ENCODE results near the gene NAALADL2.

Gene NAALADL2

DNA sequence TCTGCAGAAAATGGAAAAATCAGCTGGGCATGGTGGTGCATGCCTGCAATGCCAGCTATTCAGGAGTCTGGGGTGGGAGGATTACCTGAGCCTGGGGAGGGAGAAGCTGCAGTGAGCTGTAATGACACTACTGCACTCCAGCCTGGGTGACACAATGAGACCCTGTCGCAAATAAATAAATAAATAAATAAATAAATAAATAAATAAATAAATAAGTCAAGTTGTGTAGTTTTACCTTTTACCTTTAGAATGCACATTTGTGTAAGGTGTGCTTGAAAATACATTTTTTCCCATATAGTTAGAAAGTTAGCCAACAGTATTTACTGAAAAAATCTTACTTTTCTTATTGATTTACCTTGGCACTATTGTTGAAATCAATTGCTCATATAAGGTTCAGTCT is 515.6 kb downstream of the NAALADL2 start:
- Histone ChIP-seq H4K20me1 (ENCODE audit: low read depth, low read length) (no peaks in the 10 kb centered on the region), H3K79me2 (ENCODE audit: insufficient read depth, low read length) (no peaks in the 10 kb centered on the region), H3K9me2 (replicated peaks; ENCODE audit: insufficient read depth, low read length) (no peaks in the 10 kb centered on the region), H2AFZ (ENCODE audit: low read depth, low read length, severe bottlenecking) (no peak overlapping the region), H3K9me3 (ENCODE audit: insufficient read depth, low read length) (no peaks in the 10 kb centered on the region), H3K36me3 (ENCODE audit: low read length) (no peaks in the 10 kb centered on the region), H3K27me3 (ENCODE audit: low read length) (no peaks in the 10 kb centered on the region), H3K4me2 (ENCODE audit: low read depth, low read length, poor library complexity, severe bottlenecking) (no peak overlapping the region), H3K27ac (ENCODE audit: low read depth, low read length) (no peak overlapping the region), H3F3A (ENCODE audit: insufficient read depth) (no peaks in the 10 kb centered on the region), H3K9ac (ENCODE audit: low read length) (no peak overlapping the region), H3K4me3 (ENCODE audit: insufficient read depth, low read length, poor library complexity, severe bottlenecking) (no peak overlapping the region)
- TF ChIP-seq, protein P1, sequence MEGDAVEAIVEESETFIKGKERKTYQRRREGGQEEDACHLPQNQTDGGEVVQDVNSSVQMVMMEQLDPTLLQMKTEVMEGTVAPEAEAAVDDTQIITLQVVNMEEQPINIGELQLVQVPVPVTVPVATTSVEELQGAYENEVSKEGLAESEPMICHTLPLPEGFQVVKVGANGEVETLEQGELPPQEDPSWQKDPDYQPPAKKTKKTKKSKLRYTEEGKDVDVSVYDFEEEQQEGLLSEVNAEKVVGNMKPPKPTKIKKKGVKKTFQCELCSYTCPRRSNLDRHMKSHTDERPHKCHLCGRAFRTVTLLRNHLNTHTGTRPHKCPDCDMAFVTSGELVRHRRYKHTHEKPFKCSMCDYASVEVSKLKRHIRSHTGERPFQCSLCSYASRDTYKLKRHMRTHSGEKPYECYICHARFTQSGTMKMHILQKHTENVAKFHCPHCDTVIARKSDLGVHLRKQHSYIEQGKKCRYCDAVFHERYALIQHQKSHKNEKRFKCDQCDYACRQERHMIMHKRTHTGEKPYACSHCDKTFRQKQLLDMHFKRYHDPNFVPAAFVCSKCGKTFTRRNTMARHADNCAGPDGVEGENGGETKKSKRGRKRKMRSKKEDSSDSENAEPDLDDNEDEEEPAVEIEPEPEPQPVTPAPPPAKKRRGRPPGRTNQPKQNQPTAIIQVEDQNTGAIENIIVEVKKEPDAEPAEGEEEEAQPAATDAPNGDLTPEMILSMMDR (IDR thresholded peaks at IDR 0.05; ENCODE audit: insufficient read depth, low read length, poor library complexity, severe bottlenecking): no peak
- TF ChIP-seq EZH2phosphoT487 (conservative IDR thresholded peaks at IDR 0.05; ENCODE audit: low read length): no peak

- Histone ChIP-seq H3K36me3 (ENCODE audit: low read length) (no peaks in the 10 kb centered on the region), H3K27ac (ENCODE audit: low read depth, low read length) (no peak overlapping the region), H3K27me3 (ENCODE audit: low read length) (no peaks in the 10 kb centered on the region), H3K9me3 (ENCODE audit: insufficient read depth, low read length) (no peaks in the 10 kb centered on the region), H2AFZ (ENCODE audit: low read depth, low read length, severe bottlenecking) (no peak overlapping the region), H3K4me3 (ENCODE audit: insufficient read depth, low read length, poor library complexity, severe bottlenecking) (no peak overlapping the region), H3K79me2 (ENCODE audit: insufficient read depth, low read length) (no peaks in the 10 kb centered on the region), H3K4me2 (ENCODE audit: low read depth, low read length, poor library complexity, severe bottlenecking) (no peak overlapping the region), H3K9me2 (replicated peaks; ENCODE audit: insufficient read depth, low read length) (no peaks in the 10 kb centered on the region), H3F3A (ENCODE audit: insufficient read depth) (no peaks in the 10 kb centered on the region), H3K9ac (ENCODE audit: low read length) (no peak overlapping the region), H4K20me1 (ENCODE audit: low read depth, low read length) (no peaks in the 10 kb centered on the region)
- no peak for TF ChIP-seq EZH2phosphoT487 (conservative IDR thresholded peaks at IDR 0.05; ENCODE audit: low read length)
- TF ChIP-seq, protein P1 (IDR thresholded peaks at IDR 0.05; ENCODE audit: insufficient read depth, low read length, poor library complexity, severe bottlenecking): no peak
These were observed 519.2 kb downstream of the NAALADL2 start for GRCh38 chr3:175378348-175378747.

GRCh38 chr3:175381685-175382084 is 522.6 kb downstream of the NAALADL2 start:
- TF ChIP-seq, protein P1 (IDR thresholded peaks at IDR 0.05; ENCODE audit: insufficient read depth, low read length, poor library complexity, severe bottlenecking): no peak
- TF ChIP-seq EZH2phosphoT487 (conservative IDR thresholded peaks at IDR 0.05; ENCODE audit: low read length): no peak
- Histone ChIP-seq H3K4me2 (ENCODE audit: low read depth, low read length, poor library complexity, severe bottlenecking) (no peak overlapping the region), H3K36me3 (ENCODE audit: low read length) (no peaks in the 10 kb centered on the region), H4K20me1 (ENCODE audit: low read depth, low read length) (no peaks in the 10 kb centered on the region), H3F3A (ENCODE audit: insufficient read depth) (no peaks in the 10 kb centered on the region), H3K9me3 (ENCODE audit: insufficient read depth, low read length) (no peaks in the 10 kb centered on the region), H3K4me3 (ENCODE audit: insufficient read depth, low read length, poor library complexity, severe bottlenecking) (no peak overlapping the region), H3K79me2 (ENCODE audit: insufficient read depth, low read length) (no peaks in the 10 kb centered on the region), H3K9me2 (replicated peaks; ENCODE audit: insufficient read depth, low read length) (no peaks in the 10 kb centered on the region), H3K9ac (ENCODE audit: low read length) (no peak overlapping the region), H3K27ac (ENCODE audit: low read depth, low read length) (no peak overlapping the region), H2AFZ (ENCODE audit: low read depth, low read length, severe bottlenecking) (no peak overlapping the region), H3K27me3 (ENCODE audit: low read length) (no peaks in the 10 kb centered on the region)
